SK-N-SH (cell line): ENCODE data around the gene SIGLEC6. TPM values are rescaled to one million over a fixed set of nuclear protein-coding genes. Genes with fewer than 3 reads are reported as not detected.

Experiments used
- CTCF ChIA-PET: fragments of 300-600, 350-600 bp; formaldehyde crosslinking; extraction: SDS; loops from one replicate; lab custom pipeline; 2021; lab: Yijun Ruan, JAX
- POLR2A ChIA-PET: fragments of 350-600 bp; sonication (Branson Sonifier 250); formaldehyde crosslinking; extraction: SDS; loops from one replicate; lab custom pipeline; 2020; ENCODE audit warnings: antibody characterized with exemption, inconsistent platforms; lab: Yijun Ruan, JAX
- DNase-seq: peaks from one replicate; pipeline ENCODE4 v3.0.0; 2012
- H2AFZ ChIP-seq: fragments of 200-600 bp; sonication (generic); 2 replicates; pipeline ENCODE4 v1.8.1; 2016; ENCODE audit warnings: antibody characterized with exemption, mild to moderate bottlenecking, low read depth
- H3F3A ChIP-seq: fragments of 200-600 bp; sonication (generic); replicated peaks from 2 replicates; pipeline ENCODE3; 2016; ENCODE audit warnings: antibody characterized with exemption, mild to moderate bottlenecking; ENCODE audit not compliant: insufficient read depth
- H3K27ac ChIP-seq, 2 experiments: fragments of 200-500 bp in 1 of 2; fragments of 200-600 bp in 1 of 2; sonication (Bioruptor generic) in 1 of 2; sonication (generic), shearing (Covaris generic) in 1 of 2; 2 replicates each; pipeline versions ENCODE4 v1.5.1 to v1.6.1; 2014 to 2016; ENCODE audit warnings: low read depth in 2 of 2, inconsistent platforms in 1 of 2, low read length in 1 of 2, mild to moderate bottlenecking in 1 of 2, mixed read lengths in 1 of 2
- H3K27me3 ChIP-seq: fragments of 200-600 bp; sonication (generic), shearing (Covaris generic); 2 replicates; pipeline ENCODE4 v1.6.1; 2016; ENCODE audit warnings: mixed run types; ENCODE audit not compliant: insufficient read depth
- H3K36me3 ChIP-seq, 2 experiments: fragments of 200-500 bp in 1 of 2; fragments of 200-600 bp in 1 of 2; sonication (Bioruptor generic) in 1 of 2; sonication (generic) in 1 of 2; replicated peaks in 1 of 2; 2 replicates each; pipeline versions ENCODE3 to v1.5.1; 2014 to 2016; ENCODE audit warnings: low read length in 1 of 2, mild to moderate bottlenecking in 1 of 2; ENCODE audit not compliant: insufficient read depth in 2 of 2, control insufficient read depth in 1 of 2
- H3K4me1 ChIP-seq, 2 experiments: fragments of 200-500 bp in 1 of 2; fragments of 200-600 bp in 1 of 2; sonication (Bioruptor generic) in 1 of 2; sonication (generic), shearing (Covaris generic) in 1 of 2; 2 replicates each; pipeline versions ENCODE4 v1.5.1 to v1.6.1; 2014 to 2016; ENCODE audit warnings: low read depth in 1 of 2, low read length in 1 of 2, mixed run types in 1 of 2; ENCODE audit not compliant: insufficient read depth in 2 of 2, control insufficient read depth in 1 of 2
- H3K4me2 ChIP-seq: fragments of 200-600 bp; sonication (generic), shearing (Covaris generic); 2 replicates; pipeline ENCODE4 v1.6.1; 2017; ENCODE audit warnings: mixed run types
- H3K4me3 ChIP-seq, 2 experiments: fragments of 200-500 bp in 1 of 2; fragments of 200-600 bp in 1 of 2; sonication (Bioruptor generic) in 1 of 2; sonication (generic), shearing (Covaris generic) in 1 of 2; 2 replicates each; pipeline versions ENCODE4 v1.5.1 to v1.8.1; 2014 to 2016; ENCODE audit warnings: low read depth in 2 of 2, inconsistent platforms in 1 of 2, low read length in 1 of 2, mild to moderate bottlenecking in 1 of 2, mixed read lengths in 1 of 2, moderate library complexity in 1 of 2
- H3K79me2 ChIP-seq: fragments of 200-600 bp; sonication (generic); 2 replicates; pipeline ENCODE4 v1.8.1; 2017; ENCODE audit warnings: mild to moderate bottlenecking; ENCODE audit not compliant: insufficient read depth
- H3K9ac ChIP-seq: fragments of 200-600 bp; sonication (generic); 2 replicates; pipeline ENCODE4 v1.6.1; 2017; ENCODE audit warnings: mixed run types
- H3K9me2 ChIP-seq: fragments of 200-600 bp; sonication (generic); 2 replicates; pipeline ENCODE4 v1.6.1; 2017; ENCODE audit warnings: mixed run types
- H3K9me3 ChIP-seq: fragments of 200-600 bp; sonication (generic); 2 replicates; pipeline ENCODE4 v1.6.1; 2017; ENCODE audit warnings: mixed run types, mild to moderate bottlenecking, moderate library complexity
- H4K20me1 ChIP-seq: fragments of 200-600 bp; sonication (generic); 2 replicates; pipeline ENCODE4 v1.6.1; 2017; ENCODE audit warnings: mild to moderate bottlenecking, mixed run types; ENCODE audit not compliant: insufficient read depth
- CTCF ChIP-seq: fragments of 200-600 bp; sonication (generic); IDR thresholded peaks from 2 replicates; pipeline ENCODE4 v1.6.1; 2017; ENCODE audit warnings: antibody characterized with exemption, mild to moderate bottlenecking, moderate library complexity
- EP300 ChIP-seq, 2 experiments: IDR thresholded peaks; 2 replicates each; pipeline versions ENCODE4 v1.4.0 to v1.6.1; 2012; ENCODE audit warnings: borderline replicate concordance in 1 of 2, low read depth in 1 of 2, low read length in 1 of 2
- FOSL2 ChIP-seq: IDR thresholded peaks from 2 replicates; pipeline ENCODE4 v1.4.0; 2012; ENCODE audit warnings: low read depth, mild to moderate bottlenecking, moderate library complexity, borderline replicate concordance
- FOXJ3 ChIP-seq: sonication (generic); formaldehyde crosslinking; IDR thresholded peaks from 2 replicates; pipeline ENCODE4 v1.5.1; 2020; ENCODE audit warnings: mild to moderate bottlenecking, missing genetic modification reagents
- GABPA ChIP-seq: IDR thresholded peaks from 2 replicates; pipeline ENCODE4 v1.4.0; 2012; ENCODE audit warnings: low read depth, mild to moderate bottlenecking
- MAX ChIP-seq: IDR thresholded peaks from 2 replicates; pipeline ENCODE4 v1.4.0; 2012; ENCODE audit warnings: low read depth
- MXI1 ChIP-seq: IDR thresholded peaks from 2 replicates; pipeline ENCODE4 v1.6.1; 2012; ENCODE audit warnings: mild to moderate bottlenecking, low read depth, low read length, improper control_type of control experiment
- NRF1 ChIP-seq: IDR thresholded peaks from 2 replicates; pipeline ENCODE4 v1.6.1; 2012; ENCODE audit warnings: low read depth, mild to moderate bottlenecking, low read length
- PBX3 ChIP-seq: IDR thresholded peaks from 2 replicates; pipeline ENCODE4; 2012
- RAD21 ChIP-seq: IDR thresholded peaks from 2 replicates; pipeline ENCODE4 v1.6.1; 2012; ENCODE audit warnings: mild to moderate bottlenecking, low read length
- RXRA ChIP-seq: IDR thresholded peaks from 2 replicates; pipeline ENCODE4 v1.4.0; 2012; ENCODE audit warnings: low read depth, mild to moderate bottlenecking, borderline replicate concordance
- SIN3A ChIP-seq: IDR thresholded peaks from 2 replicates; pipeline ENCODE4 v1.6.1; 2012; ENCODE audit warnings: low read depth, mild to moderate bottlenecking, low read length, moderate library complexity, borderline replicate concordance
- TCF12 ChIP-seq: IDR thresholded peaks from 2 replicates; pipeline ENCODE4 v1.4.0; 2012
- TEAD4 ChIP-seq: IDR thresholded peaks from 2 replicates; pipeline ENCODE4 v1.4.0; 2012; ENCODE audit warnings: mild to moderate bottlenecking, borderline replicate concordance; ENCODE audit not compliant: insufficient read depth
- YY1 ChIP-seq: IDR thresholded peaks from 2 replicates; pipeline ENCODE4 v1.4.0; 2012; ENCODE audit warnings: low read depth, mild to moderate bottlenecking
- ZBTB33 ChIP-seq: IDR thresholded peaks from 2 replicates; pipeline ENCODE4 v1.4.0; 2012; ENCODE audit warnings: low read depth, borderline replicate concordance
- WGBS: methylation state at CpG from one replicate; pipeline ENCODE4 v1.1.6; 2017; ENCODE audit warnings: low lambda C conversion rate; 5-methylcytosine and 5-hydroxymethylcytosine counted together
- polyA plus RNA-seq, 3 experiments: library from polyadenylated mRNA; depleted of rRNA; stranded (reverse); fragments of >200 nt; gene quantifications; 2 replicates each; pipeline ENCODE4 v1.2.3, GENCODE V29; 2012

Gene SIGLEC6
- polyA plus RNA-seq, 1 of the 3 experiments (the other 2 are of a cell fraction): not detected

- POLR2A ChIA-PET: no interaction called here
- Histone ChIP-seq H3K9me2 (no peaks in the 10 kb centered on the region), H3K27me3 (peaks cover 12% of the 10 kb centered on the region; the same call in 1 of the 2 replicates), H3K4me1 (no peaks in the 10 kb centered on the region), H2AFZ (no peak overlapping the region), H3F3A (no peaks in the 10 kb centered on the region), H3K9ac (no peak overlapping the region), H3K27ac (no peak overlapping the region), H3K4me3 (no peak overlapping the region), H3K79me2 (no peaks in the 10 kb centered on the region), H3K9me3 (no peaks in the 10 kb centered on the region), H4K20me1 (no peaks in the 10 kb centered on the region), H3K36me3 (no peaks in the 10 kb centered on the region), H3K4me2 (no peak overlapping the region)
- no peak for DNase-seq
- WGBS: 9% methylated on average over 7 of the region's 9 CpGs
- CTCF ChIA-PET: interaction anchor here (0.9 to 6.8 kb wide), 7 partner anchors 8 to 306 kb away, joined by 3 to 137 read pairs (median 8); no protein-coding TSS in a partner anchor
- TF ChIP-seq TEAD4 (no peak), GABPA (no peak), YY1 (no peak), RAD21 (no peak), TCF12 (no peak), NRF1 (no peak), FOXJ3 (CRISPR knock-in tag) (no peak), MAX (no peak), PBX3 (no peak), SIN3A (no peak), ZBTB33 (no peak), RXRA (no peak), MXI1 (no peak), FOSL2 (no peak), EP300 (IDR thresholded peaks at IDR 0.05; ENCODE audit: borderline replicate concordance in 1 of 2, low read depth in 1 of 2, low read length in 1 of 2) (no peak), CTCF (no peak)
Observed at GRCh38 chr19:51470966-51471365, 60.5 kb downstream of the SIGLEC6 start.
